LNCaP clone FGC (cell line): ENCODE data around the gene WDR46.
A peak's percentile ranks its signal among the peaks of the same experiment; 100 is the strongest.
"Not testable (repeated sequence)": the region's sequence is repeated elsewhere in the genome, so short reads cannot be mapped to it uniquely, and the experiment has no call there.

ENCODE experiments used
- DNase-seq: peaks from one replicate; pipeline ENCODE4 v3.0.0-alpha.2; 2011; ENCODE audit warnings: low read depth
- H3K4me3 ChIP-seq: 2 replicates; pipeline ENCODE4 v1.5.1; 2011; ENCODE audit warnings: mild to moderate bottlenecking, low read depth, low read length, control low read depth
- TF ChIP-seq, protein P1 (sequence below): IDR thresholded peaks from 2 replicates; pipeline ENCODE4 v1.5.1; 2012; ENCODE audit warnings: mild to moderate bottlenecking; ENCODE audit not compliant: control insufficient read depth, insufficient read depth; ENCODE audit errors: extremely low read depth

Gene WDR46

DNA sequence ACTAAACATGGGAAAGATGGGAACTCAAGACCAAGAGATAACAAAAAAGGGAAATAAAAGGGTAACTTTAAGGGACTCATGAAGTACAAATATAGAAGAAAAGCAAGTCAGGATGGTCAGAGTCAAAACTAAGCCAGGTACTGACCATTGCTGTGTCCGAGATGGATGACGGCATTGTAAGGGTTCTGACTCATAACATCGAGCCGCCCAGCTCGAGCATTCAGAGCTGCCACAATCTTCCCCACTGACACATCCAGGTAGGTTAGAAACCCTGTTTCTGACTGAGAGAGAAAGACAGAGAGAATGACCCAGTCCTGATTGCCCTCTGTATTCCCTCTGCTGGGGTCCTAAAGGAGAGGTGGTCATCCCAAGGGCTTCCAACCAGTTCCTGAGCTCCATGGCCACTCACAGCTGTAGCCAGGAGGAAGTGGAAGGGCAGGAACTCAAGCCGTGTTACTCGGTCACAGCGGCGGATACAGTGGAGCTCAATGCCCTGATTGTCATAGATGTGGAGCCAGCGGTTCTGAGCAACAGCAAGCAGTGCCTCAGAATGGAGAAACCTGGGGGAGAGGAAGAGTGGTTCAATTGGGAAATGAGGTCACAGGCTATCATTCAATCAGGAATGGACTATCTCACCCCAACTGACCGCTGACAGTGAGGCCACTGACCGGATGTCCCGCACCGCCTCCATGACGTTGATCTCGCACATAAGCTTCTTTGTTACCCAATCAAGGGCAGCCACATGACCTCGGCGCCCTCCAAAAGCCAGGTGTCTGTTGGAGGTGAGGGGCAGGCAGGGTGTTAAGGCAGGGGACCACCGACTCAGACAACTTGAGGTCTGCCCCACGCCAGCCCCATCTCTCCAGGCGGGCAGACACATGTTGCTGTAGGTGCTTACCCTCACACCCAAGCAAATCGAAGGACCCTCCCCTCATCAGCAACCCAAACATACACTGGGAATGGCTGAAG, 1.8 kb downstream of the WDR46 start:
- TF ChIP-seq, protein P1, sequence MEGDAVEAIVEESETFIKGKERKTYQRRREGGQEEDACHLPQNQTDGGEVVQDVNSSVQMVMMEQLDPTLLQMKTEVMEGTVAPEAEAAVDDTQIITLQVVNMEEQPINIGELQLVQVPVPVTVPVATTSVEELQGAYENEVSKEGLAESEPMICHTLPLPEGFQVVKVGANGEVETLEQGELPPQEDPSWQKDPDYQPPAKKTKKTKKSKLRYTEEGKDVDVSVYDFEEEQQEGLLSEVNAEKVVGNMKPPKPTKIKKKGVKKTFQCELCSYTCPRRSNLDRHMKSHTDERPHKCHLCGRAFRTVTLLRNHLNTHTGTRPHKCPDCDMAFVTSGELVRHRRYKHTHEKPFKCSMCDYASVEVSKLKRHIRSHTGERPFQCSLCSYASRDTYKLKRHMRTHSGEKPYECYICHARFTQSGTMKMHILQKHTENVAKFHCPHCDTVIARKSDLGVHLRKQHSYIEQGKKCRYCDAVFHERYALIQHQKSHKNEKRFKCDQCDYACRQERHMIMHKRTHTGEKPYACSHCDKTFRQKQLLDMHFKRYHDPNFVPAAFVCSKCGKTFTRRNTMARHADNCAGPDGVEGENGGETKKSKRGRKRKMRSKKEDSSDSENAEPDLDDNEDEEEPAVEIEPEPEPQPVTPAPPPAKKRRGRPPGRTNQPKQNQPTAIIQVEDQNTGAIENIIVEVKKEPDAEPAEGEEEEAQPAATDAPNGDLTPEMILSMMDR = no peak
- no peak overlapping the region for H3K4me3 ChIP-seq
- no peak for DNase-seq

DNA sequence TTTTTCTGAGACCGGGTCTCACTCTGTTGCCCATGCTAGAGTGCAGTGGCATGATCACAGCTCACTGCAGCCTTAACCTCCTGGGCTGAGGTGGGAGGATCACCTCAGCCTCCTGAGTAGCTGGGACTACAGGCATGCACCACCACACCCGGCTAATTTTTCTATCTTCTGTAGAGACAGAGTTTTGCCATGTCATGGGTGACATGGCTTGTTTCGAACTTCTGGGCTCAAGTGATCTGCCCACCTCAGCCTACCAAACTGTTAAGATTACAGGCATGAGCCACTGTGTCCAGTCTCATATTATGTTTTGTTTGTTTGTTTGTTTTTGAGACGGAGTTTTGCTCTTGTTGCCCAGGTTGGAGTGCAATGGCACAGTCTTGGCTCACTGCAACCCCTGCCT, 3.8 kb downstream of the WDR46 start:
- not testable (repeated sequence) for H3K4me3 ChIP-seq, DNase-seq

DNA sequence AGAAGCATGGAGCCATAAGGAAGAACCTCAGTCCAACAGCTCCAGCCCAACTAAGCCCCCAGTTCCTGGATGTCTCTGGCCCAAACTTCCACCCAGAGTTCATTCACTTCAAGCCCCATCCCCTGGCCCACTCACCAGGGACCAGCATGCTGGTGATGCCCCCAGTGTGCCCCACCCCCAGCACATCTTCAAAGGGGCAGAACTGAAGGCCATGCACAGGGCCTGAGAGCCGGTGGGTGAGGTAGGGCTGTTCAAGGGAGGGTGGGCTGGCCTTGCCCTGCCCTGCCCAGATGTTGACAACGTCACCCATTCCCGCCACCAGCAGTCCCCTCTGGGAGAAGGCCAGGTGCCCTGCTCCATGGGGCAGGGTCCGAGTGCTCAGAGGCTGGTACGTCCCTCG, 8.5 kb downstream of the WDR46 start:
- TF ChIP-seq, protein P1 = no peak

DNA sequence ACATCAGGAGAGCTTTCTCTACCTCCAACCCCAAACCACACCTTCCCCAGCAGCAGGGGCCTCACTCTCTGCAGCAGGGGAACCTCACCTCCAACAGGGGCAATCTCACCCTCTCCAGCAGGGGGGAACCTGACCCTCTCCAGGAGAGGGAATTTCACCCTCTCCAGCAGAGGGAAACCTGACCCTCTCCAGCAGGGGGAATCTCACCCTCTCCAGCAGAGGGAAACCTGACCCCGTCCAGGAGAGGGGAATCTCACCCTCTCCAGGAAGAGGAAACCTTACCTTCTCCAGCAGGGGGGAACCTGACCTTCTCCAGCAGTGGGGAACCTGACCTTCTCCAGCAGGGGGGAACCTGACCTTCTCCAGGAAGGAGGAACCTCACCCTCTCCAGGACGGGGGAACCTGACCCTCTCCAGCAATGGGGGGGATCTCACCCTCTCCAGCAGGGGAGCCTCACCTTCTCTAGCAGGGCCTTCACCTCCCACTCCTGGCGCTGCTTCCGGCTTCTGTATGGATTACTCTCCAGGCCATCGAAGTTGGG, 9.0 kb downstream of the WDR46 start:
- DNase-seq = no peak
- H3K4me3 ChIP-seq = no peak overlapping the region
- TF ChIP-seq, protein P1 = peak; percentile 51; the same call in 1 of the 2 replicates

More for the DNA sequence above, 8.5 kb downstream of the WDR46 start:
- no peak for DNase-seq
- H3K4me3 ChIP-seq = no peak overlapping the region

DNA sequence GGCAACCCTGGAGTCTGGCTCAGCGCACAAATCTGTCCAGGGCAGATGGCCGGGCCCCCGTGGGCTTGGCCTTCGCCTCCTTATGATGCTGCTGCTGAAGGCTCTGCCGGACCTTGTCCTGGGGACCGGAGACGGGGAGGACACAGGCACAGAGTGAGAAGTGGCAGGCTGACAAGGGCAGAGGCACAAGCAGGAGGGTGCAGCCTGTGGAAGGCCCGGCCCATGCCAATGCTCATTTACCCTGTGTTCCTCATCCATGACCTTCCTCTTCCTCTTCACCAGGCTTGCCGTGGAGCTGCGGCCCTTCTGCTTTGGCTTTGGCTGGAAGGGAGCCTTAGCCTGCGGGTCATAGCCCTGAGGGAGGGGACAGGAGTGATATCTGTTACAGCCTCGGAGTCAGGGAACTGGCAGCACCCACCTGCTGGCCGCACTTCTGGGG, 9.8 kb downstream of the WDR46 start:
- H3K4me3 ChIP-seq = no peak overlapping the region

DNA sequence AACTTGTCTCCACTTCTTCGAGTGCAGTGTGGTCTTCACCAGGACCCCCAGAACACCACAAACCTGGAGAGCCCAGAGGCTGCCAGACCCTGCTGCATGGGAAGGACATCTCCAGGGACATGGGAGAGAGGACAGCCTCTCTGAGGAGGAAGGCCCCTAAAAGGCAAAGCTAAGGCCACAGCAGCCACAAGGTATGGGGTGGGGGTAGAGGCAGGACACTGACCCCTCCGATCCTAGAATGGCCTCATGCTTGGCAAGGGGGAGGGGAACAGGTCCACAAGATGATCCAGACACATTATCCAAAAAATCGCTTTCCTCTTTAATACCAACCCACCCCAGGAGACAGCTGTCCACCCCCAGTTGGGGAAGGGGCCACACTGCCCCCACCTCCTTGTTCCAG, 10.2 kb downstream of the WDR46 start:
- DNase-seq = no peak
- H3K4me3 ChIP-seq = no peak overlapping the region
- TF ChIP-seq, protein P1 = no peak

More for the DNA sequence above, 9.8 kb downstream of the WDR46 start:
- DNase-seq = no peak
- TF ChIP-seq, protein P1 = no peak

DNA sequence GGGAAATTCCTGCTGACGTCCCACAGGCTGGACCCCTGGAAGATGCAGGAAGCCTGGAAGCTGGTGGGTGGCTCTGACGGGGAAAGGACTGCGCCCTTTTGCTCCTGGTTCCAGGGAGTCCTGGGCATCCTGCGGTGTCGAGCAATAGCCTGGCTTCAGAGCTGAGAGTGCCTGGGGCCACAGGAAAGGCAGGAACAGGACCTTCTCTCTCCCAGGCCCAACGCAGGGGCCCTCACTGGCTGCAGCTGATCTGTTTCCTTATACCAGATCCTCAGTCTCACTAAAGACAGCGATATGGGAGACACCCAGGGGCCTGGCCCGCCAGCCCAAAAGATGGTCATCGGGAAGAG, 10.7 kb downstream of the WDR46 start:
- DNase-seq = no peak
- TF ChIP-seq, protein P1 = no peak
- no peak overlapping the region for H3K4me3 ChIP-seq
